H1 (cell line): ENCODE results near the gene ACAP2. TPM values are rescaled to one million over a fixed set of nuclear protein-coding genes. Genes with fewer than 3 reads are reported as not detected.

Source experiments
- CTCF ChIA-PET: fragments of 300-600 bp; sonication (Branson Sonifier 250); formaldehyde crosslinking; loops from one replicate; lab custom pipeline; 2021; ENCODE audit not compliant: partially characterized antibody; lab: Charles Lee
- POLR2A ChIA-PET: fragments of 300-600 bp; sonication (Branson Sonifier 250); formaldehyde crosslinking; loops from one replicate; lab custom pipeline; 2021; ENCODE audit warnings: inconsistent platforms; ENCODE audit not compliant: partially characterized antibody; lab: Charles Lee
- DNase-seq, 2 experiments: peaks; one replicate each; pipeline versions ENCODE4 v3.0.0 to v3.0.0-alpha.2; 2010 to 2022; ENCODE audit warnings: low spot score in 2 of 2, low read depth in 1 of 2, mixed read lengths in 1 of 2
- FAIRE-seq: peaks from 2 replicates; lab custom pipeline; 2011; peaks lifted over from hg19 to GRCh38; lab: Jason Lieb, UNC
- H2AFZ ChIP-seq: 2 replicates; pipeline ENCODE4 v1.8.1; 2012; ENCODE audit warnings: low read length, inconsistent platforms
- H2AK5ac ChIP-seq: 2 replicates; pipeline ENCODE4 v1.6.1; 2013; ENCODE audit warnings: low read depth, low read length
- H2BK120ac ChIP-seq: replicated peaks from 2 replicates; pipeline ENCODE3; 2013; ENCODE audit warnings: low read depth, low read length, inconsistent platforms
- H2BK12ac ChIP-seq: 2 replicates; pipeline ENCODE4 v1.6.1; 2013; ENCODE audit warnings: low read depth, low read length
- H2BK15ac ChIP-seq: 2 replicates; pipeline ENCODE4 v1.6.1; 2013; ENCODE audit warnings: low read length
- H2BK20ac ChIP-seq: 2 replicates; pipeline ENCODE4 v1.6.1; 2013; ENCODE audit warnings: low read length
- H2BK5ac ChIP-seq: 2 replicates; pipeline ENCODE4 v1.6.1; 2013; ENCODE audit warnings: low read depth, low read length
- H3K14ac ChIP-seq: 2 replicates; pipeline ENCODE4 v1.6.1; 2013; ENCODE audit warnings: inconsistent platforms; ENCODE audit not compliant: insufficient read length
- H3K18ac ChIP-seq: 2 replicates; pipeline ENCODE4 v1.6.1; 2013; ENCODE audit warnings: low read length; ENCODE audit errors: extremely low read depth
- H3K23ac ChIP-seq: 2 replicates; pipeline ENCODE4 v1.6.1; 2013; ENCODE audit warnings: inconsistent platforms; ENCODE audit not compliant: insufficient read length
- H3K23me2 ChIP-seq: 2 replicates; pipeline ENCODE4 v1.6.1; 2013; ENCODE audit warnings: low read depth, low read length
- H3K27ac ChIP-seq: 2 replicates; pipeline ENCODE4 v1.6.1; 2011; ENCODE audit warnings: low read depth, low read length, inconsistent platforms
- H3K27me3 ChIP-seq, 4 experiments: replicated peaks in 1 of 4; 1 replicate in 1 of 4; 2 replicates in 3 of 4; pipeline versions ENCODE4 v1.6.1 to v1.8.1; 2011 to 2013; ENCODE audit warnings: low read length in 3 of 4, mild to moderate bottlenecking in 3 of 4, inconsistent platforms in 2 of 4, mixed read lengths in 2 of 4, moderate library complexity in 1 of 4; ENCODE audit not compliant: control insufficient read depth in 3 of 4, insufficient read depth in 3 of 4; ENCODE audit errors: extremely low read depth in 1 of 4
- H3K36me3 ChIP-seq, 4 experiments: 2 replicates each; pipeline versions ENCODE4 v1.6.1 to v1.8.1; 2011 to 2013; ENCODE audit warnings: mild to moderate bottlenecking in 4 of 4, low read length in 3 of 4, moderate library complexity in 2 of 4, control low read depth in 1 of 4, inconsistent platforms in 1 of 4; ENCODE audit not compliant: insufficient read depth in 4 of 4, control insufficient read depth in 2 of 4
- H3K4ac ChIP-seq: replicated peaks from 2 replicates; pipeline ENCODE3; 2013; ENCODE audit warnings: low read length, low read depth, mixed read lengths, inconsistent platforms; ENCODE audit not compliant: insufficient read length
- H3K4me1 ChIP-seq, 4 experiments: replicated peaks in 1 of 4; 1 replicate in 1 of 4; 2 replicates in 3 of 4; pipeline versions ENCODE4 v1.6.1 to v1.8.1; 2011 to 2013; ENCODE audit warnings: low read length in 3 of 4, inconsistent platforms in 2 of 4, mixed read lengths in 1 of 4; ENCODE audit not compliant: insufficient read depth in 4 of 4, control insufficient read depth in 3 of 4
- H3K4me2 ChIP-seq, 2 experiments: 2 replicates each; pipeline versions ENCODE4 v1.6.1 to v1.8.1; 2011 to 2013; ENCODE audit warnings: low read depth in 2 of 2, low read length in 2 of 2, control low read depth in 1 of 2, inconsistent platforms in 1 of 2, mild to moderate bottlenecking in 1 of 2; ENCODE audit not compliant: insufficient read depth in 1 of 2
- H3K4me3 ChIP-seq, 4 experiments: fragments of 200-600, 300-600 bp in 1 of 4; sonication (generic), shearing (Covaris generic), sonication (Bioruptor Twin) in 1 of 4; 2 replicates each; pipeline versions ENCODE4 v1.5.1 to v1.8.1; 2011 to 2016; ENCODE audit warnings: low read length in 4 of 4, low read depth in 3 of 4, control low read depth in 2 of 4, inconsistent platforms in 2 of 4, mild to moderate bottlenecking in 2 of 4, mixed read lengths in 1 of 4, moderate library complexity in 1 of 4; ENCODE audit not compliant: insufficient read depth in 2 of 4; ENCODE audit errors: extremely low read depth in 1 of 4
- H3K56ac ChIP-seq: replicated peaks from 2 replicates; pipeline ENCODE3; 2013; ENCODE audit warnings: low read depth, mild to moderate bottlenecking, mixed read lengths, low read length, inconsistent platforms; ENCODE audit not compliant: insufficient read length
- H3K79me1 ChIP-seq: 2 replicates; pipeline ENCODE4 v1.6.1; 2013; ENCODE audit warnings: low read depth, low read length, control low read depth
- H3K79me2 ChIP-seq, 2 experiments: 2 replicates each; pipeline versions ENCODE4 v1.6.1 to v1.8.1; 2012 to 2013; ENCODE audit warnings: low read length in 2 of 2, mild to moderate bottlenecking in 2 of 2, inconsistent platforms in 1 of 2; ENCODE audit not compliant: insufficient read depth in 2 of 2, control insufficient read depth in 1 of 2
- H3K9ac ChIP-seq, 4 experiments: replicated peaks in 1 of 4; 1 replicate in 1 of 4; 2 replicates in 3 of 4; pipeline versions ENCODE4 v1.6.1 to v1.8.1; 2011 to 2013; ENCODE audit warnings: low read depth in 3 of 4, low read length in 3 of 4, control low read depth in 2 of 4, mild to moderate bottlenecking in 2 of 4, moderate library complexity in 2 of 4, inconsistent platforms in 1 of 4; ENCODE audit errors: extremely low read depth in 1 of 4
- H3K9me3 ChIP-seq, 2 experiments: 2 replicates each; pipeline versions ENCODE4 v1.6.1 to v1.8.1; 2012 to 2013; ENCODE audit warnings: mild to moderate bottlenecking in 2 of 2, moderate library complexity in 2 of 2, control low read depth in 1 of 2, inconsistent platforms in 1 of 2, low read depth in 1 of 2, low read length in 1 of 2, mixed read lengths in 1 of 2; ENCODE audit not compliant: insufficient read depth in 2 of 2
- H4K20me1 ChIP-seq, 2 experiments: replicated peaks in 1 of 2; 2 replicates each; pipeline versions ENCODE3 to v1.8.1; 2011 to 2013; ENCODE audit warnings: inconsistent platforms in 2 of 2, low read length in 2 of 2, mild to moderate bottlenecking in 1 of 2; ENCODE audit not compliant: insufficient read depth in 2 of 2, control insufficient read depth in 1 of 2
- H4K5ac ChIP-seq: 2 replicates; pipeline ENCODE4 v1.6.1; 2013; ENCODE audit warnings: low read length, low read depth, mixed read lengths, inconsistent platforms; ENCODE audit not compliant: insufficient read length
- H4K8ac ChIP-seq: 2 replicates; pipeline ENCODE4 v1.8.0; 2013; ENCODE audit warnings: mild to moderate bottlenecking, moderate library complexity, low read length, inconsistent platforms; ENCODE audit not compliant: insufficient read depth; ENCODE audit errors: extremely low read depth
- H4K91ac ChIP-seq: replicated peaks from 2 replicates; pipeline ENCODE3; 2013; ENCODE audit warnings: low read length, mixed read lengths, inconsistent platforms; ENCODE audit not compliant: insufficient read length
- GABPA ChIP-seq: IDR thresholded peaks from 2 replicates; pipeline ENCODE4 v1.6.1; 2011; ENCODE audit warnings: mild to moderate bottlenecking, low read length, moderate library complexity, borderline replicate concordance; ENCODE audit not compliant: insufficient read depth
- TBP ChIP-seq: IDR thresholded peaks from 2 replicates; pipeline ENCODE4 v1.6.1; 2011; ENCODE audit warnings: low read depth, low read length, improper control_type of control experiment
- WGBS, 2 experiments: shearing (Covaris generic) in 1 of 2; methylation state at CpG; one replicate each; pipeline versions ENCODE4 v1.1.6 to v1.1.7; 2013 to 2015; ENCODE audit warnings: low lambda C conversion rate in 2 of 2, mixed read lengths in 2 of 2, inconsistent platforms in 1 of 2, low coverage in 1 of 2, missing lambda C conversion rate in 1 of 2; ENCODE audit not compliant: insufficient replicate concordance in 2 of 2, insufficient coverage in 1 of 2, insufficient read length in 1 of 2; ENCODE audit errors: extremely low coverage in 1 of 2, missing lambda C conversion rate in 1 of 2; 5-methylcytosine and 5-hydroxymethylcytosine counted together
- polyA plus RNA-seq, 7 experiments: library from polyadenylated mRNA; depleted of rRNA in 3 of 7; stranded (reverse) in 5 of 7; unstranded in 2 of 7; fragments of >200 nt in 5 of 7; fragments of 200-250 nt in 2 of 7; gene quantifications; 1 replicate in 5 of 7; 2 replicates in 1 of 7; 4 replicates in 1 of 7; pipeline versions ENCODE4 v1.2.1 to v1.2.3, GENCODE V29; 2011 to 2013; ENCODE audit warnings: missing spikeins in 2 of 7, mixed read lengths in 2 of 7
- total RNA-seq: library from RNA; stranded (reverse); fragmentation: NEBNext Ultra II Directional; extraction: Animal tissue kit (Norgen Biotek cat#: 25700); gene quantifications from 2 replicates; pipeline ENCODE4 v1.2.1, GENCODE V29; 2021

The ACAP2 gene
- total and polyA plus RNA-seq, 2 of the 8 experiments (the other 6 are each of a cell fraction or from before 2014, with no cell fraction given), result 7.7 to 37.3 TPM

- no peak overlapping the region for H3K4ac ChIP-seq
- no peak overlapping the region for H3K9ac ChIP-seq
- H3K23ac ChIP-seq, result no peak overlapping the region
- no peaks in the 10 kb centered on the region for H3K27me3 ChIP-seq
- no peak overlapping the region for H3K4me2 ChIP-seq
- no peak overlapping the region for H2BK120ac ChIP-seq
- no peak overlapping the region for H2BK20ac ChIP-seq
- no peak overlapping the region for H2BK15ac ChIP-seq
- H4K8ac ChIP-seq, result no peak overlapping the region
- no peak overlapping the region for H3K27ac ChIP-seq
- H3K23me2 ChIP-seq, result no peaks in the 10 kb centered on the region
- no peaks in the 10 kb centered on the region for H4K20me1 ChIP-seq
- no peak overlapping the region for H3K4me3 ChIP-seq
- WGBS, 2 experiments, result 95% methylated on average over 3 of the region's 3 CpGs; no CpG with 5 or more reads in 1 of the 2 experiments
- POLR2A ChIA-PET, result no interaction called here
- no peak overlapping the region for H3K56ac ChIP-seq
- no peak for TF ChIP-seq GABPA
- TF ChIP-seq TBP, result no peak
- TF ChIP-seq, all 59 proteins: peak for 0
- no peak overlapping the region for H4K91ac ChIP-seq
- no peak overlapping the region for H2BK12ac ChIP-seq
- no peaks in the 10 kb centered on the region for H3K79me1 ChIP-seq
- no peaks in the 10 kb centered on the region for H3K79me2 ChIP-seq
- H2AFZ ChIP-seq, result no peak overlapping the region
- no peak overlapping the region for H3K14ac ChIP-seq
- no peak overlapping the region for H2BK5ac ChIP-seq
- H3K9me3 ChIP-seq, result no peaks in the 10 kb centered on the region
- no peak overlapping the region for H4K5ac ChIP-seq
- peaks cover 0 to 4% (median 3%) of the 10 kb centered on the region in 4 experiments; a peak in 1 of 8 replicates for H3K36me3 ChIP-seq
- DNase-seq (no peak), FAIRE-seq (no peak)
- CTCF ChIA-PET, result interaction anchor here (1.3 to 2.3 kb wide), 3 partner anchors 31 to 219 kb away, joined by 3 to 7 read pairs (median 3); partner anchors contain the start of gene XXYLT1
- no peaks in the 10 kb centered on the region for H3K4me1 ChIP-seq
- H3K18ac ChIP-seq, result no peak overlapping the region
- no peak overlapping the region for H2AK5ac ChIP-seq
Measured at GRCh38 chr3:195302431-195302830, 140.4 kb downstream of the ACAP2 start.
